Mesendoderm (in vitro differentiated cells): ENCODE measurements around the gene ANGPTL4.

ENCODE experiments used
- DNase-seq: peaks from one replicate; pipeline ENCODE4 v3.0.0; 2013
- H2AK5ac ChIP-seq: 2 replicates; pipeline ENCODE4 v1.6.1; 2013; ENCODE audit warnings: low read length, inconsistent platforms
- H2BK120ac ChIP-seq: 2 replicates; pipeline ENCODE4 v1.6.1; 2013; ENCODE audit warnings: low read depth, mild to moderate bottlenecking, low read length, moderate library complexity, mixed read lengths
- H2BK15ac ChIP-seq: replicated peaks from 2 replicates; pipeline ENCODE4 v1.6.1; 2013; ENCODE audit warnings: low read depth, mild to moderate bottlenecking, moderate library complexity
- H2BK5ac ChIP-seq: 2 replicates; pipeline ENCODE4 v1.6.1; 2013; ENCODE audit warnings: low read length, inconsistent platforms
- H3K18ac ChIP-seq: 2 replicates; pipeline ENCODE4 v1.6.1; 2013; ENCODE audit warnings: mild to moderate bottlenecking, low read length, mixed read lengths
- H3K23ac ChIP-seq: one replicate; pipeline ENCODE4 v1.6.1; 2013; ENCODE audit warnings: low read length
- H3K27ac ChIP-seq: 2 replicates; pipeline ENCODE4 v1.5.1; 2013; ENCODE audit warnings: low read depth, mild to moderate bottlenecking, inconsistent platforms, low read length, moderate library complexity
- H3K27me3 ChIP-seq: 2 replicates; pipeline ENCODE4 v1.6.1; 2013; ENCODE audit warnings: low read length, control low read depth, mild to moderate bottlenecking, inconsistent platforms; ENCODE audit not compliant: insufficient read depth, poor library complexity
- H3K36me3 ChIP-seq: 2 replicates; pipeline ENCODE4 v1.6.1; 2013; ENCODE audit warnings: low read length, inconsistent platforms; ENCODE audit not compliant: control insufficient read depth, insufficient read depth
- H3K4ac ChIP-seq: one replicate; pipeline ENCODE4 v1.6.1; 2013; ENCODE audit warnings: low read depth, mild to moderate bottlenecking, low read length, moderate library complexity
- H3K4me1 ChIP-seq: 2 replicates; pipeline ENCODE4 v1.6.1; 2013; ENCODE audit warnings: low read depth, low read length, inconsistent platforms; ENCODE audit not compliant: control insufficient read depth
- H3K4me2 ChIP-seq: 2 replicates; pipeline ENCODE4 v1.6.1; 2013; ENCODE audit warnings: low read length
- H3K4me3 ChIP-seq: 2 replicates; pipeline ENCODE4 v1.5.1; 2013; ENCODE audit warnings: mild to moderate bottlenecking, low read length
- H3K56ac ChIP-seq: one replicate; pipeline ENCODE4 v1.6.1; 2013; ENCODE audit warnings: low read length
- H3K79me1 ChIP-seq: 2 replicates; pipeline ENCODE4 v1.6.1; 2013; ENCODE audit warnings: low read length, inconsistent platforms
- H3K79me2 ChIP-seq: 2 replicates; pipeline ENCODE4 v1.6.1; 2013; ENCODE audit warnings: mild to moderate bottlenecking, low read length; ENCODE audit not compliant: control insufficient read depth, insufficient read depth
- H3K9ac ChIP-seq: 2 replicates; pipeline ENCODE4 v1.6.1; 2013; ENCODE audit warnings: low read length, inconsistent platforms
- H4K5ac ChIP-seq: one replicate; pipeline ENCODE4 v1.6.1; 2013; ENCODE audit warnings: low read length
- H4K8ac ChIP-seq: one replicate; pipeline ENCODE4 v1.6.1; 2013; ENCODE audit warnings: low read depth, mild to moderate bottlenecking, control low read depth, low read length, moderate library complexity
- WGBS: extraction: QIAGEN DNeasy Blood & Tissue Kit; methylation state at CpG from one replicate; pipeline ENCODE4 v1.1.7; 2013; ENCODE audit warnings: low lambda C conversion rate, missing lambda C conversion rate; ENCODE audit not compliant: insufficient coverage; ENCODE audit errors: extremely low coverage; 5-methylcytosine and 5-hydroxymethylcytosine counted together

Gene ANGPTL4

DNA sequence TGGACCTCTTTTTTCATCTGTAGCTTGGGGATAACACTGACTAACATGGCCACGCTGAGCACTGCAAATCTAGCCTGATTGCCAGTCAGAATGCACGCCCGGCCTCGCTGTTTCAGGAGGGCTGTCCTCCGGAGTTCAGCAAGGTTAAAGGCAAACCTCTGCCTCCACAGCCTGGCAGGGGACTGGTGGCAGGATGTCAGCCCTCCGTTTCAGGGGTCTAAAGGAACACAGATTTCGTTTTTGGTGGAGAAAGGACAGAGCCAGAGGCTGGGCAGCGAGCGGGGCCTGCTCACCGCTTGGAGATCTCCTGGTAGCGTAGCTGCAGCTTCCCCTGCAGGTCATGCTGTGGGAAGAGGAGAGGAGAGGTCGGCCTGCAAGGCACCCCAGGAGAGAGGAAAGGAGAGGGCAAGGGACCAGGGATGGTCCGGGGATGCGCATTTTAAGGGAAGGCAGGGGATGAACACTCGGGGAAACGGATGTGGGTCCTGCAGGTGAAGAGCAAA is 43.3 kb upstream of the ANGPTL4 start:
- peak; percentile 61 for DNase-seq
- peak overlapping the region; percentile 33 for H3K27ac ChIP-seq
- no CpG with 5 or more reads among the region's 16 CpGs for WGBS

DNA sequence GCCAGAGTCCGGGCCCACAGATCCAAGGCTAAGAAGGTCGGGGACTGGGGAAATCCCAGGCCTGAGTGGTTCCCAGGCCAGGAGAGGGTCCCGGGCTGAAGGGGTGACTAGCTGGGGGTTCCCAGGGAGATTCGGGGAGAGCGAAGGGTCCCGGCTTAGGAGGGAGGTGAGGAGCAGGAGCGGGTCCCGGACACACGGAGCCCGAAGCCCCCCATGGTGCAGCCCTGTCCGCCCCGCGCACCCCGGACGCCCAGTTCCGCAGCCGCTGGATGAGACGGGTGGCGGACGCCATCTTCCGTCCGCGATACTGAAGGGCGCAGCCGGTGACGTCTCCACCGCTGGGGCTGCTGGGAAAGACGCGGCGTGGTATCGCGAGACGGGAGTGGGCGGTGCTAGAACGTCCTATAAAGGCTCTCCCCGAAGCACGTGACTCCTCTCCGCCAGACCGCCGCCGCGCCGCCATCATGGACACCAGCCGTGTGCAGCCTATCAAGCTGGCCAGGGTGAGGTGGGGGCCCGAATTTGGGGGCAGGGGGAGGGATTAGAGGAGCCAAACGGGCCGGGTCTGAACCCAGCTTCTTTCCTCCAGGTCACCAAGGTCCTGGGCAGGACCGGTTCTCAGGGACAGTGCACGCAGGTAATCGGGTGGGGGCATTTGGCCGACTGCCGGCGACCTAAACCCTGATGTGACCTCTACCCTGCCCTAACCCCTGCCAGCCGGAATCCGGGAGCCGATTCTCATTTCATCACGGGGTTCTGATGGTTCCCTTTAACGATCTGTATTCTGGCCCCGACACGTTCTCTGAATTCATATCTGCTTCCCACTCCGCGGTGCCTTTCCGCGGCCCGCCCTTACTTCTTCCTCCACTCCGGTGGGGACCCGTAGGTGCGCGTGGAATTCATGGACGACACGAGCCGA is 42.6 kb upstream of the ANGPTL4 start, which contains the start of the genes NDUFA7 and RPS28:
TSS of gene NDUFA7 (minus strand) at position 309 of the 919 bp plus-strand sequence. CDS start at position 292, 17 bp downstream.
TSS of gene RPS28 (plus strand) at position 430 of the 919 bp plus-strand sequence. CDS start at position 465, 35 bp downstream.
- peak within 1 kb of the TSS; percentile 52 for H2AK5ac ChIP-seq
- H3K9ac ChIP-seq = peak within 1 kb of the TSS; percentile 91
- H3K4me1 ChIP-seq = peaks cover 11% of the 10 kb centered on the region
- H3K18ac ChIP-seq = peak within 1 kb of the TSS; percentile 53
- no peak within 1 kb of the TSS for H4K8ac ChIP-seq
- H3K27me3 ChIP-seq = no peaks in the 10 kb centered on the region
- H3K56ac ChIP-seq = peak within 1 kb of the TSS; percentile 96
- H3K27ac ChIP-seq = peak within 1 kb of the TSS; percentile 33
- H3K4ac ChIP-seq = peak within 1 kb of the TSS; percentile 66
- peak within 1 kb of the TSS; percentile 90 for H4K5ac ChIP-seq
- no peak within 1 kb of the TSS for H2BK120ac ChIP-seq
- H3K23ac ChIP-seq = peak within 1 kb of the TSS; percentile 3
- H3K36me3 ChIP-seq = peaks cover 7% of the 10 kb centered on the region
- H3K4me2 ChIP-seq = peak within 1 kb of the TSS; percentile 95
- WGBS = no CpG with 5 or more reads among the region's 72 CpGs
- no peak within 1 kb of the TSS for H2BK15ac ChIP-seq
- H3K79me2 ChIP-seq = peaks cover 26% of the 10 kb centered on the region
- H3K4me3 ChIP-seq = peak within 1 kb of the TSS; percentile 75
- peak; percentile 97 for DNase-seq
- peak within 1 kb of the TSS; percentile 57 for H2BK5ac ChIP-seq
- H3K79me1 ChIP-seq = peaks cover 12% of the 10 kb centered on the region

More for the DNA sequence above, 43.3 kb upstream of the ANGPTL4 start:
- Histone ChIP-seq H2BK5ac (peak overlapping the region; percentile 57), H3K9ac (peak overlapping the region; percentile 91), H3K4ac (peak overlapping the region; percentile 26), H3K36me3 (peaks cover 7% of the 10 kb centered on the region), H2BK15ac (no peak overlapping the region), H4K5ac (peak overlapping the region; percentile 90), H3K56ac (peak overlapping the region; percentile 96), H2BK120ac (no peak overlapping the region), H2AK5ac (peak overlapping the region; percentile 52), H3K79me1 (peaks cover 12% of the 10 kb centered on the region), H3K18ac (peak overlapping the region; percentile 29), H3K23ac (no peak overlapping the region), H3K79me2 (peaks cover 26% of the 10 kb centered on the region), H3K4me3 (peak overlapping the region; percentile 75), H3K27me3 (no peaks in the 10 kb centered on the region), H4K8ac (no peak overlapping the region), H3K4me1 (peaks cover 12% of the 10 kb centered on the region), H3K4me2 (peak overlapping the region; percentile 95)

DNA sequence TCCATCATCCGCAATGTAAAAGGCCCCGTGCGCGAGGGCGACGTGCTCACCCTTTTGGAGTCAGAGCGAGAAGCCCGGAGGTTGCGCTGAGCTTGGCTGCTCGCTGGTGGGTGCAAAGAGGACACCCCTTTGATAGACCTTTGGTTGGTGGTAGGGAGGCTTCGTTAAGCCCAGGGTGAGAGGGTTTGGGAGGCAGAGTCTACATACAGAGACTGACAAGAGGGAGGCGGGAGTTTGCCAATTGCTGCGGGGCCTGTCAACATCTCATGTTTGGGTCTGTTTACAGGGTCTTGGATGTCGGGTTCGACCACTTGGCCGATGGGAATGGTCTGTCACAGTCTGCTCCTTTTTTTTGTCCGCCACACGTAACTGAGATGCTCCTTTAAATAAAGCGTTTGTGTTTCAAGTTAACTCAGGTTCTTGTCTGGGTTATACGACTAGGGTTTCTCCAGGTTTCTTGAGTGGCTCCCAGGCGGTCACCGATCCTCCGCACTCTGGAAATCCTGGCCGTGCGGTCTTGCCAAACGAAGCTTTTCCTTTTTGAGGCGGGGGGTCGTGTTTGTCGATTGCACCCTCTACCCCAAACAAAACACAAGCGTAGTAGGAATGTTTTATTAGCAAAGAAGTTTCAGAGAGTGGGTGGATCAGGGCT is 41.8 kb upstream of the ANGPTL4 start:
- WGBS = no CpG with 5 or more reads among the region's 30 CpGs
- Histone ChIP-seq H3K4me2 (peak overlapping the region; percentile 74), H3K27me3 (no peaks in the 10 kb centered on the region), H3K79me1 (peaks cover 12% of the 10 kb centered on the region), H4K8ac (no peak overlapping the region), H4K5ac (no peak overlapping the region), H3K18ac (no peak overlapping the region), H2BK5ac (no peak overlapping the region), H2BK15ac (no peak overlapping the region), H3K9ac (peak overlapping the region; percentile 87), H3K79me2 (peaks cover 26% of the 10 kb centered on the region), H3K56ac (peak overlapping the region; percentile 86), H3K4me3 (peak overlapping the region; percentile 71), H3K27ac (no peak overlapping the region), H3K36me3 (peaks cover 7% of the 10 kb centered on the region), H2BK120ac (no peak overlapping the region), H2AK5ac (no peak overlapping the region), H3K4me1 (peaks cover 6% of the 10 kb centered on the region), H3K4ac (no peak overlapping the region), H3K23ac (peak overlapping the region; percentile 3)
- DNase-seq = no peak

DNA sequence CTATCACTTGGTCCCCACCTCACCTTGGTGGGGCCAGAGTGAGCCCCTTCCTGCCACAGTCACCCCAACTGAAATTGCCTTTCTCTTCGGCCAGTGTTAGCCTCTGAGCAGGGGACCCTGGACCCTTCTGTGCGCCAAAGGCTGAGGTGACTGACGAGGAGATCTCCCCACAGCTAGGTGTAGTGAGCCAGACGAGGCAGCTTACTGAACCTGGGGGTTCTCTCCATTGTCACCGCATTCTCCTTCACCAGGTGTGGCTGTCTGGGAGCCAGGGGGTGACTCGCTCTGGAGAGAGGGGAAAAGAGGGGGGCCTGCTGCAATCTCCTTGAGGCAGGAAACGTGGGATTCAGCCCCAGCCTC is 41.3 kb upstream of the ANGPTL4 start:
- no peak overlapping the region for H4K8ac ChIP-seq
- peak overlapping the region; percentile 74 for H3K4me2 ChIP-seq
- peaks cover 12% of the 10 kb centered on the region for H3K79me1 ChIP-seq
- peak overlapping the region; percentile 71 for H3K4me3 ChIP-seq
- H3K23ac ChIP-seq = no peak overlapping the region
- H2BK120ac ChIP-seq = no peak overlapping the region
- peaks cover 6% of the 10 kb centered on the region for H3K4me1 ChIP-seq
- H4K5ac ChIP-seq = no peak overlapping the region
- no peak overlapping the region for H2AK5ac ChIP-seq
- WGBS = no CpG with 5 or more reads among the region's 7 CpGs
- DNase-seq = no peak
- no peaks in the 10 kb centered on the region for H3K27me3 ChIP-seq
- peaks cover 7% of the 10 kb centered on the region for H3K36me3 ChIP-seq
- peaks cover 26% of the 10 kb centered on the region for H3K79me2 ChIP-seq
- no peak overlapping the region for H3K4ac ChIP-seq
- peak overlapping the region; percentile 87 for H3K9ac ChIP-seq
- H3K56ac ChIP-seq = peak overlapping the region; percentile 86
- H3K27ac ChIP-seq = no peak overlapping the region
- no peak overlapping the region for H2BK15ac ChIP-seq
- H2BK5ac ChIP-seq = no peak overlapping the region
- H3K18ac ChIP-seq = no peak overlapping the region

DNA sequence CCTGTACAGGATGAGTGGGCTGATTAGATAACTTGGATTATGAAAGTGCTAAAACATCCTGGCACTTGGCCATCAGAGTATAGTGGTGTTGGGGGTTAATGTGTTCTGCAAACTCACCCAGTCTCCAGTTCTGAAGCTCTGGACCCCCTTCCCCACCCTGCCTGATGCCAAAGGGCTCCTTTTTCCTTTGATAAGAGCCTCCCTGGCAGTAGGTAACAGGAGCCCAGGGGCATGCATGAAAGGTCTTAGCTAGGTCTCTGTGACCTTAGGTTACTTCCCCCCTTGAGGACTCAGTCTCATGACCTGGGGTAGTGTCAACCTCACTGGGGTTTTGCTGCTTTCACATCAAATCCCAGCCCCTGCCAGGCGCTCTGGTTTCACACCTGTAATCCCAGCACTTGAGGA is 40.2 kb upstream of the ANGPTL4 start:
- no peak overlapping the region for H2AK5ac ChIP-seq
- DNase-seq = no peak
- H3K27ac ChIP-seq = no peak overlapping the region
- H2BK120ac ChIP-seq = no peak overlapping the region
- peak overlapping the region; percentile 45 for H3K23ac ChIP-seq
- peaks cover 6% of the 10 kb centered on the region for H3K4me1 ChIP-seq
- no CpG with 5 or more reads among the region's 1 CpG for WGBS
- H3K4me3 ChIP-seq = no peak overlapping the region
- H4K8ac ChIP-seq = no peak overlapping the region
- H3K56ac ChIP-seq = no peak overlapping the region
- peaks cover 12% of the 10 kb centered on the region for H3K79me1 ChIP-seq
- H3K79me2 ChIP-seq = peaks cover 26% of the 10 kb centered on the region
- no peak overlapping the region for H3K4me2 ChIP-seq
- no peak overlapping the region for H3K4ac ChIP-seq
- H3K18ac ChIP-seq = no peak overlapping the region
- H2BK15ac ChIP-seq = no peak overlapping the region
- H3K9ac ChIP-seq = no peak overlapping the region
- H4K5ac ChIP-seq = no peak overlapping the region
- H3K27me3 ChIP-seq = no peaks in the 10 kb centered on the region
- H2BK5ac ChIP-seq = no peak overlapping the region
- H3K36me3 ChIP-seq = peaks cover 7% of the 10 kb centered on the region
